K562 (cell line): ENCODE data around the gene IGSF3. TPM values are rescaled to one million over a fixed set of nuclear protein-coding genes. Genes with fewer than 3 reads are reported as not detected.

Source experiments
- CXXC5 ChIP-seq: fragments of 250-450 bp; sonication (Bioruptor Pico); IDR thresholded peaks from 2 replicates; pipeline ENCODE4 v1.8.0; 2022; ENCODE audit warnings: inconsistent platforms, mild to moderate bottlenecking, moderate library complexity
- DIDO1 ChIP-seq: fragments of 450-650 bp; IDR thresholded peaks from 2 replicates; pipeline ENCODE4 v1.6.1; 2016; ENCODE audit warnings: low read depth, missing biosample characterization, missing genetic modification characterization
- ESRRA ChIP-seq: fragments of 450-650 bp; IDR thresholded peaks from 2 replicates; pipeline ENCODE4 v1.6.1; 2014; ENCODE audit warnings: low read depth, mild to moderate bottlenecking, moderate library complexity, borderline replicate concordance
- MAFG ChIP-seq: fragments of 450-650 bp; conservative IDR thresholded peaks from 2 replicates; pipeline ENCODE4 v1.6.1; 2016; ENCODE audit warnings: missing genetic modification characterization, missing compliant biosample characterization
- MBD2 ChIP-seq: sonication (generic); IDR thresholded peaks from 2 replicates; pipeline ENCODE4 v1.6.1; 2016; ENCODE audit warnings: low read depth, borderline replicate concordance
- PCBP2 ChIP-seq: fragments of 200-400 bp; formaldehyde crosslinking; IDR thresholded peaks from 2 replicates; pipeline ENCODE4 v1.6.1; 2018; ENCODE audit warnings: low read length, low read depth, mild to moderate bottlenecking, moderate library complexity; ENCODE audit not compliant: poor library complexity, severe bottlenecking
- POLR2AphosphoS2 ChIP-seq: IDR thresholded peaks from 2 replicates; pipeline ENCODE4 v1.6.1; 2012; ENCODE audit warnings: low read length, improper control_type of control experiment
- SREBF1 ChIP-seq: fragments of 150-350 bp; IDR thresholded peaks from 2 replicates; pipeline ENCODE4 v1.6.1; 2014; ENCODE audit warnings: antibody characterized with exemption, low read depth, low read length, borderline replicate concordance
- TBL1XR1 ChIP-seq, 2 experiments: IDR thresholded peaks; 2 replicates each; pipeline ENCODE4 v1.6.1; 2012; ENCODE audit warnings: improper control_type of control experiment in 2 of 2, low read length in 2 of 2, mild to moderate bottlenecking in 1 of 2
- ZC3H4 ChIP-seq: sonication (generic); formaldehyde crosslinking; IDR thresholded peaks from 2 replicates; pipeline ENCODE4 v1.9.0; 2021; ENCODE audit warnings: missing genetic modification reagents, borderline replicate concordance
- ZKSCAN3 ChIP-seq: fragments of 250-450 bp; sonication (Bioruptor Pico); IDR thresholded peaks from 2 replicates; pipeline ENCODE4 v1.4.0; 2020
- ZNF165 ChIP-seq: fragments of 250-450 bp; sonication (Bioruptor Pico); IDR thresholded peaks from 2 replicates; pipeline ENCODE4 v1.4.0; 2020; ENCODE audit warnings: borderline replicate concordance
- ZNF507 ChIP-seq: conservative IDR thresholded peaks from 2 replicates; pipeline ENCODE4 v1.6.1; 2017; ENCODE audit warnings: missing genetic modification characterization, missing compliant biosample characterization
- ZNF586 ChIP-seq: fragments of 450-650 bp; formaldehyde crosslinking; conservative IDR thresholded peaks from 2 replicates; pipeline ENCODE4 v1.4.0; 2020; ENCODE audit warnings: mild to moderate bottlenecking, moderate library complexity
- ZNF707 ChIP-seq: fragments of 250-450 bp; sonication (Bioruptor Pico); conservative IDR thresholded peaks from 2 replicates; pipeline ENCODE4 v1.8.0; 2022; ENCODE audit warnings: inconsistent platforms, mild to moderate bottlenecking, moderate library complexity
- polyA plus RNA-seq, 8 experiments: library from polyadenylated mRNA; depleted of rRNA in 4 of 8; stranded (reverse) in 5 of 8; unstranded in 3 of 8; fragments of >200 nt; fragmentation: Nextera tagmentation in 2 of 8; fragmentation: Illumina TruSeq in 1 of 8; extraction: Ambion mirVana in 2 of 8; extraction: Trizol in 1 of 8; gene quantifications; 2 replicates each; pipeline versions ENCODE4 v1.2.1 to v1.2.3, GENCODE V29; 2011 to 2014; ENCODE audit warnings: inconsistent platforms in 1 of 8, missing spikeins in 1 of 8
- total RNA-seq, 7 experiments: library from RNA; depleted of rRNA in 6 of 7; stranded (reverse); fragments of >200 nt in 6 of 7; fragmentation: Illumina TruSeq in 2 of 7; extraction: Trizol in 2 of 7; gene quantifications; 2 replicates each; pipeline versions ENCODE4 v1.2.1 to v1.2.3, GENCODE V29; 2011 to 2021; ENCODE audit warnings: low replicate concordance in 1 of 7
- TF ChIP-seq, protein P1 (sequence below), 2 experiments: fragments of 200-800 bp in 1 of 2; sonication (Bioruptor generic) in 1 of 2; sonication (generic) in 1 of 2; formaldehyde crosslinking in 1 of 2; IDR thresholded peaks in 1 of 2; conservative IDR thresholded peaks in 1 of 2; 2 replicates each; pipeline versions ENCODE4 v1.5.0 to v1.6.1; 2016 to 2020; ENCODE audit warnings: missing compliant biosample characterization in 1 of 2, missing genetic modification characterization in 1 of 2, missing genetic modification reagents in 1 of 2
- TF ChIP-seq, protein P2 (sequence below): sonication (generic); formaldehyde crosslinking; IDR thresholded peaks from 2 replicates; pipeline ENCODE4 v1.9.0; 2022; ENCODE audit warnings: mild to moderate bottlenecking, missing genetic modification reagents
- TF ChIP-seq, protein P3 (sequence below), 2 experiments: IDR thresholded peaks in 1 of 2; conservative IDR thresholded peaks in 1 of 2; 2 replicates each; pipeline ENCODE4 v1.6.1; 2016; ENCODE audit warnings: low read depth in 2 of 2, mild to moderate bottlenecking in 1 of 2, missing compliant biosample characterization in 1 of 2, missing genetic modification characterization in 1 of 2, moderate library complexity in 1 of 2
- TF ChIP-seq, protein P4 (sequence below): fragments of 250-450 bp; sonication (Bioruptor Pico); IDR thresholded peaks from 2 replicates; pipeline ENCODE4 v1.8.0; 2022; ENCODE audit warnings: inconsistent platforms, mild to moderate bottlenecking, moderate library complexity, borderline replicate concordance

IGSF3 gene
- total and polyA plus RNA-seq, 9 of the 15 experiments (the other 6 are each of a cell fraction or from before 2014, with no cell fraction given), result 1.1 to 15.0 (median 8.3) TPM

DNA sequence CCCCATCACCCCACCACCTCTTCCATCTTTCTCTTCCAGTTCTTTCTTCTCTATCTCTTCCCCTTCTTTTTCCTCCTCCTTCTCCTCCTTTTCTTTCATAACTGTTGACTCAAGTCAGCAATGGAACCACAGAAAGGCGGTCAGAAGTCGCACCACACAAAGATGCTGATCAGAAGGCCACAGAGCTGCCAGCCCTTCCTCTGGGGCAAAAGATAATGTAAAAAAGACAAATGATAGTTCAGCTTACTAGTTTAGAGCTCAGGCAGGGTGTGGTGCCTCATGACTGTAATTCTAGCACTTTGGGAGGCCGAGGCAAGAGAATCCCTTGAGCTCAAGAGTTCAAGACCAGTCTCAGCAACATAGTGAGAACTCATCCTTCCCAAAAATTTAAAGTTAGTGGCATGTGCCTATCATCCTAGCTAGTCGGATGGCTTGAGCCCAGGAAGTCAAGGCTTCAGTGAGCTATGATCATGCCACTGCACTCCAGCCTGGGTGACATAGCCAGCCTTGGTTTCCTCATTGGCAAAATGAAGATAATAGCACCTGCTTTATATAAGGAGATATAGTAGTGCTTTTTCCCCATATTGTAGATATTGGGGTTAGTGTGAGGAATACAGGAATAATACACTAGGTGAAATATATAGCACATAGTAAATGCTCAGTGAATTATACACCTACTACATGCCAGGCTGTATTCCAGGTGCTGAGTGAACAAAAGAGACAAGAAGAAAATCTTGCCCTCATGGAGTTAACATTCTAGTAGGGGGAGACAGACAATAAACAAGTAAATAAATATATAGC, 12.5 kb upstream of the IGSF3 start (continued):
- TF ChIP-seq, protein P1, sequence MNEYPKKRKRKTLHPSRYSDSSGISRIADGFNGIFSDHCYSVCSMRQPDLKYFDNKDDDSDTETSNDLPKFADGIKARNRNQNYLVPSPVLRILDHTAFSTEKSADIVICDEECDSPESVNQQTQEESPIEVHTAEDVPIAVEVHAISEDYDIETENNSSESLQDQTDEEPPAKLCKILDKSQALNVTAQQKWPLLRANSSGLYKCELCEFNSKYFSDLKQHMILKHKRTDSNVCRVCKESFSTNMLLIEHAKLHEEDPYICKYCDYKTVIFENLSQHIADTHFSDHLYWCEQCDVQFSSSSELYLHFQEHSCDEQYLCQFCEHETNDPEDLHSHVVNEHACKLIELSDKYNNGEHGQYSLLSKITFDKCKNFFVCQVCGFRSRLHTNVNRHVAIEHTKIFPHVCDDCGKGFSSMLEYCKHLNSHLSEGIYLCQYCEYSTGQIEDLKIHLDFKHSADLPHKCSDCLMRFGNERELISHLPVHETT (CRISPR knock-in tag; conservative IDR thresholded peaks at IDR 0.05 in 1 of 2, IDR thresholded peaks at IDR 0.05 in 1 of 2), result no peak; a peak in 1 of 4 replicates
- TF ChIP-seq MAFG (tag) (no peak), ZKSCAN3 (CRISPR knock-in tag) (no peak), ZC3H4 (CRISPR knock-in tag) (no peak), CXXC5 (CRISPR knock-in tag) (no peak), POLR2AphosphoS2 (no peak), ZNF707 (CRISPR knock-in tag) (0 out of 2 replicates have a peak, but pooled peaks have one; percentile 27), ZNF165 (no peak), ESRRA (no peak), SREBF1 (no peak), PCBP2 (no peak), TBL1XR1 (IDR thresholded peaks at IDR 0.05; ENCODE audit: low read length in 2 of 2) (peak in 1 of 2 experiments; percentile 34; a peak in 1 of 4 replicates), DIDO1 (tag) (no peak), ZNF507 (tag) (no peak), ZNF586 (CRISPR knock-in tag) (no peak), MBD2 (peak; percentile 50; the same call in 1 of the 2 replicates)
- TF ChIP-seq, protein P2, sequence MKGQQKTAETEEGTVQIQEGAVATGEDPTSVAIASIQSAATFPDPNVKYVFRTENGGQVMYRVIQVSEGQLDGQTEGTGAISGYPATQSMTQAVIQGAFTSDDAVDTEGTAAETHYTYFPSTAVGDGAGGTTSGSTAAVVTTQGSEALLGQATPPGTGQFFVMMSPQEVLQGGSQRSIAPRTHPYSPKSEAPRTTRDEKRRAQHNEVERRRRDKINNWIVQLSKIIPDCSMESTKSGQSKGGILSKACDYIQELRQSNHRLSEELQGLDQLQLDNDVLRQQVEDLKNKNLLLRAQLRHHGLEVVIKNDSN (CRISPR knock-in tag), result 0 out of 2 replicates have a peak, but pooled peaks have one; percentile 16
- TF ChIP-seq, protein P3, sequence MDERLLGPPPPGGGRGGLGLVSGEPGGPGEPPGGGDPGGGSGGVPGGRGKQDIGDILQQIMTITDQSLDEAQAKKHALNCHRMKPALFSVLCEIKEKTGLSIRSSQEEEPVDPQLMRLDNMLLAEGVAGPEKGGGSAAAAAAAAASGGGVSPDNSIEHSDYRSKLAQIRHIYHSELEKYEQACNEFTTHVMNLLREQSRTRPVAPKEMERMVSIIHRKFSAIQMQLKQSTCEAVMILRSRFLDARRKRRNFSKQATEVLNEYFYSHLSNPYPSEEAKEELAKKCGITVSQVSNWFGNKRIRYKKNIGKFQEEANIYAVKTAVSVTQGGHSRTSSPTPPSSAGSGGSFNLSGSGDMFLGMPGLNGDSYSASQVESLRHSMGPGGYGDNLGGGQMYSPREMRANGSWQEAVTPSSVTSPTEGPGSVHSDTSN (CRISPR knock-in tag; IDR thresholded peaks at IDR 0.05; ENCODE audit: low read depth), result no peak
- TF ChIP-seq, protein P3 (tag; conservative IDR thresholded peaks at IDR 0.05; ENCODE audit: low read depth), result peak; percentile 49
- TF ChIP-seq, protein P4, sequence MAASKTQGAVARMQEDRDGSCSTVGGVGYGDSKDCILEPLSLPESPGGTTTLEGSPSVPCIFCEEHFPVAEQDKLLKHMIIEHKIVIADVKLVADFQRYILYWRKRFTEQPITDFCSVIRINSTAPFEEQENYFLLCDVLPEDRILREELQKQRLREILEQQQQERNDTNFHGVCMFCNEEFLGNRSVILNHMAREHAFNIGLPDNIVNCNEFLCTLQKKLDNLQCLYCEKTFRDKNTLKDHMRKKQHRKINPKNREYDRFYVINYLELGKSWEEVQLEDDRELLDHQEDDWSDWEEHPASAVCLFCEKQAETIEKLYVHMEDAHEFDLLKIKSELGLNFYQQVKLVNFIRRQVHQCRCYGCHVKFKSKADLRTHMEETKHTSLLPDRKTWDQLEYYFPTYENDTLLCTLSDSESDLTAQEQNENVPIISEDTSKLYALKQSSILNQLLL (CRISPR knock-in tag), result no peak
